ENCODE data around the gene SH3BP5L. TPM values are rescaled to one million over a fixed set of nuclear protein-coding genes. Genes with fewer than 3 reads are reported as not detected.

The SH3BP5L gene
- total and polyA plus RNA-seq, 10 of the 15 experiments (the other 5 are each of a cell fraction or from before 2014, with no cell fraction given): 1.1 to 22.8 (median 10.9) TPM

DNA sequence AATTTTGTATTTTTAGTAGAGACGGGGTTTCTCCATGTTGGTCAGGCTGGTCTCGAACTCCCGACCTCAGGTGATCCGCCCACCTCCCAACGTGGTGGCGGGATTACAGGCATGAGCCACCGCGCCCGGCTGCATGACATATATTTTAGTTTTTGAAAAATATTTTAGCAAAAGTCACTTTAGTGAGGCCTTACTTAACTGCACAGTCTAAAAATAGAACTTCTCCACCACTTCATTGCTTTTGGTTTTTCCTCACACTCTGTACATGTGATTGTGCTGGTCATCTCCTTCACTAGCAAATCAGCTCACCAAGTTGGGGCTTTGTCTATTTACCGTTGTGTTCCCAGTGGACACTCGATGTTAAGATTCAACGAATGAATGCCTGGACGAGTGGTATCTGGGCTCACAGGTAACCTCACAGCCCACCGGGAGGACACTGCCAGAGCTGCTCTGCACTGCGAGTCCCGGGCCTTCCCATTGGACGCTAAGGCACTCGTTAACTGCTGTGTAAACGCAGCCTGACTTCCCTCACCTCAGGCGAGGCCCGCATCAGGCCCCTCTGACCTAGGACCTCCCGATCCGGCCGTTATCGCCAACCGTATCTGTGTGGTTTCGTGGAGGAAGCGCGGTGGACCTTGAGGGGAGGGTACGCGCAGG is 47.2 kb upstream of the SH3BP5L start (continued):
- TF ChIP-seq ZBED1 (IDR thresholded peaks at IDR 0.05; ENCODE audit: borderline replicate concordance) (no peak), TARDBP (IDR thresholded peaks at IDR 0.05; ENCODE audit: borderline replicate concordance) (no peak), EGR1 (IDR thresholded peaks at IDR 0.05; ENCODE audit: borderline replicate concordance in 1 of 2, low read depth in 2 of 2, low read length in 2 of 2) (peak in 1 of 2 experiments; percentile 62; a peak in 1 of 3 replicates), RB1 (IDR thresholded peaks at IDR 0.05; ENCODE audit: borderline replicate concordance) (peak; percentile 27; the same call in 1 of the 2 replicates), RELA (IDR thresholded peaks at IDR 0.05; ENCODE audit: borderline replicate concordance, partially characterized antibody) (no peak), SUZ12 (IDR thresholded peaks at IDR 0.05; ENCODE audit: unreplicated experiment) (no peak), NBN (IDR thresholded peaks at IDR 0.05) (peak; percentile 14; the same call in 1 of the 2 replicates), LARP7 (IDR thresholded peaks at IDR 0.05) (peak; percentile 47; the same call in 1 of the 2 replicates), CREM (IDR thresholded peaks at IDR 0.05; ENCODE audit: low read depth) (no peak), NRF1 (conservative IDR thresholded peaks at IDR 0.05; ENCODE audit: low read depth, low read length) (no peak), CBX3 (IDR thresholded peaks at IDR 0.05; ENCODE audit: borderline replicate concordance, low read depth) (no peak), RUNX3 (IDR thresholded peaks at IDR 0.05; ENCODE audit: low read length) (no peak)
- TF ChIP-seq, protein P1, sequence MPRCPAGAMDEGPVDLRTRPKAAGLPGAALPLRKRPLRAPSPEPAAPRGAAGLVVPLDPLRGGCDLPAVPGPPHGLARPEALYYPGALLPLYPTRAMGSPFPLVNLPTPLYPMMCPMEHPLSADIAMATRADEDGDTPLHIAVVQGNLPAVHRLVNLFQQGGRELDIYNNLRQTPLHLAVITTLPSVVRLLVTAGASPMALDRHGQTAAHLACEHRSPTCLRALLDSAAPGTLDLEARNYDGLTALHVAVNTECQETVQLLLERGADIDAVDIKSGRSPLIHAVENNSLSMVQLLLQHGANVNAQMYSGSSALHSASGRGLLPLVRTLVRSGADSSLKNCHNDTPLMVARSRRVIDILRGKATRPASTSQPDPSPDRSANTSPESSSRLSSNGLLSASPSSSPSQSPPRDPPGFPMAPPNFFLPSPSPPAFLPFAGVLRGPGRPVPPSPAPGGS (IDR thresholded peaks at IDR 0.05; ENCODE audit: borderline replicate concordance, insufficient read depth, low read depth, low read length, poor library complexity, severe bottlenecking): no peak
- TF ChIP-seq, protein P2, sequence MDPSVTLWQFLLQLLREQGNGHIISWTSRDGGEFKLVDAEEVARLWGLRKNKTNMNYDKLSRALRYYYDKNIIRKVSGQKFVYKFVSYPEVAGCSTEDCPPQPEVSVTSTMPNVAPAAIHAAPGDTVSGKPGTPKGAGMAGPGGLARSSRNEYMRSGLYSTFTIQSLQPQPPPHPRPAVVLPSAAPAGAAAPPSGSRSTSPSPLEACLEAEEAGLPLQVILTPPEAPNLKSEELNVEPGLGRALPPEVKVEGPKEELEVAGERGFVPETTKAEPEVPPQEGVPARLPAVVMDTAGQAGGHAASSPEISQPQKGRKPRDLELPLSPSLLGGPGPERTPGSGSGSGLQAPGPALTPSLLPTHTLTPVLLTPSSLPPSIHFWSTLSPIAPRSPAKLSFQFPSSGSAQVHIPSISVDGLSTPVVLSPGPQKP (IDR thresholded peaks at IDR 0.05; ENCODE audit: low read depth, low read length): no peak
- TF ChIP-seq, protein P3, sequence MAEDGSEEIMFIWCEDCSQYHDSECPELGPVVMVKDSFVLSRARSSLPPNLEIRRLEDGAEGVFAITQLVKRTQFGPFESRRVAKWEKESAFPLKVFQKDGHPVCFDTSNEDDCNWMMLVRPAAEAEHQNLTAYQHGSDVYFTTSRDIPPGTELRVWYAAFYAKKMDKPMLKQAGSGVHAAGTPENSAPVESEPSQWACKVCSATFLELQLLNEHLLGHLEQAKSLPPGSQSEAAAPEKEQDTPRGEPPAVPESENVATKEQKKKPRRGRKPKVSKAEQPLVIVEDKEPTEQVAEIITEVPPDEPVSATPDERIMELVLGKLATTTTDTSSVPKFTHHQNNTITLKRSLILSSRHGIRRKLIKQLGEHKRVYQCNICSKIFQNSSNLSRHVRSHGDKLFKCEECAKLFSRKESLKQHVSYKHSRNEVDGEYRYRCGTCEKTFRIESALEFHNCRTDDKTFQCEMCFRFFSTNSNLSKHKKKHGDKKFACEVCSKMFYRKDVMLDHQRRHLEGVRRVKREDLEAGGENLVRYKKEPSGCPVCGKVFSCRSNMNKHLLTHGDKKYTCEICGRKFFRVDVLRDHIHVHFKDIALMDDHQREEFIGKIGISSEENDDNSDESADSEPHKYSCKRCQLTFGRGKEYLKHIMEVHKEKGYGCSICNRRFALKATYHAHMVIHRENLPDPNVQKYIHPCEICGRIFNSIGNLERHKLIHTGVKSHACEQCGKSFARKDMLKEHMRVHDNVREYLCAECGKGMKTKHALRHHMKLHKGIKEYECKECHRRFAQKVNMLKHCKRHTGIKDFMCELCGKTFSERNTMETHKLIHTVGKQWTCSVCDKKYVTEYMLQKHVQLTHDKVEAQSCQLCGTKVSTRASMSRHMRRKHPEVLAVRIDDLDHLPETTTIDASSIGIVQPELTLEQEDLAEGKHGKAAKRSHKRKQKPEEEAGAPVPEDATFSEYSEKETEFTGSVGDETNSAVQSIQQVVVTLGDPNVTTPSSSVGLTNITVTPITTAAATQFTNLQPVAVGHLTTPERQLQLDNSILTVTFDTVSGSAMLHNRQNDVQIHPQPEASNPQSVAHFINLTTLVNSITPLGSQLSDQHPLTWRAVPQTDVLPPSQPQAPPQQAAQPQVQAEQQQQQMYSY (CRISPR knock-in tag; IDR thresholded peaks at IDR 0.05): no peak
- TF ChIP-seq, protein P4, sequence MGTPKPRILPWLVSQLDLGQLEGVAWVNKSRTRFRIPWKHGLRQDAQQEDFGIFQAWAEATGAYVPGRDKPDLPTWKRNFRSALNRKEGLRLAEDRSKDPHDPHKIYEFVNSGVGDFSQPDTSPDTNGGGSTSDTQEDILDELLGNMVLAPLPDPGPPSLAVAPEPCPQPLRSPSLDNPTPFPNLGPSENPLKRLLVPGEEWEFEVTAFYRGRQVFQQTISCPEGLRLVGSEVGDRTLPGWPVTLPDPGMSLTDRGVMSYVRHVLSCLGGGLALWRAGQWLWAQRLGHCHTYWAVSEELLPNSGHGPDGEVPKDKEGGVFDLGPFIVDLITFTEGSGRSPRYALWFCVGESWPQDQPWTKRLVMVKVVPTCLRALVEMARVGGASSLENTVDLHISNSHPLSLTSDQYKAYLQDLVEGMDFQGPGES (IDR thresholded peaks at IDR 0.05): no peak
- TF ChIP-seq, protein P5, sequence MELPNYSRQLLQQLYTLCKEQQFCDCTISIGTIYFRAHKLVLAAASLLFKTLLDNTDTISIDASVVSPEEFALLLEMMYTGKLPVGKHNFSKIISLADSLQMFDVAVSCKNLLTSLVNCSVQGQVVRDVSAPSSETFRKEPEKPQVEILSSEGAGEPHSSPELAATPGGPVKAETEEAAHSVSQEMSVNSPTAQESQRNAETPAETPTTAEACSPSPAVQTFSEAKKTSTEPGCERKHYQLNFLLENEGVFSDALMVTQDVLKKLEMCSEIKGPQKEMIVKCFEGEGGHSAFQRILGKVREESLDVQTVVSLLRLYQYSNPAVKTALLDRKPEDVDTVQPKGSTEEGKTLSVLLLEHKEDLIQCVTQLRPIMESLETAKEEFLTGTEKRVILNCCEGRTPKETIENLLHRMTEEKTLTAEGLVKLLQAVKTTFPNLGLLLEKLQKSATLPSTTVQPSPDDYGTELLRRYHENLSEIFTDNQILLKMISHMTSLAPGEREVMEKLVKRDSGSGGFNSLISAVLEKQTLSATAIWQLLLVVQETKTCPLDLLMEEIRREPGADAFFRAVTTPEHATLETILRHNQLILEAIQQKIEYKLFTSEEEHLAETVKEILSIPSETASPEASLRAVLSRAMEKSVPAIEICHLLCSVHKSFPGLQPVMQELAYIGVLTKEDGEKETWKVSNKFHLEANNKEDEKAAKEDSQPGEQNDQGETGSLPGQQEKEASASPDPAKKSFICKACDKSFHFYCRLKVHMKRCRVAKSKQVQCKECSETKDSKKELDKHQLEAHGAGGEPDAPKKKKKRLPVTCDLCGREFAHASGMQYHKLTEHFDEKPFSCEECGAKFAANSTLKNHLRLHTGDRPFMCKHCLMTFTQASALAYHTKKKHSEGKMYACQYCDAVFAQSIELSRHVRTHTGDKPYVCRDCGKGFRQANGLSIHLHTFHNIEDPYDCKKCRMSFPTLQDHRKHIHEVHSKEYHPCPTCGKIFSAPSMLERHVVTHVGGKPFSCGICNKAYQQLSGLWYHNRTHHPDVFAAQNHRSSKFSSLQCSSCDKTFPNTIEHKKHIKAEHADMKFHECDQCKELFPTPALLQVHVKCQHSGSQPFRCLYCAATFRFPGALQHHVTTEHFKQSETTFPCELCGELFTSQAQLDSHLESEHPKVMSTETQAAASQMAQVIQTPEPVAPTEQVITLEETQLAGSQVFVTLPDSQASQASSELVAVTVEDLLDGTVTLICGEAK (IDR thresholded peaks at IDR 0.05; ENCODE audit: borderline replicate concordance): no peak
